Measurements from ENCODE around the gene HCFC1R1.
"Not testable (repeated sequence)": the region's sequence is repeated elsewhere in the genome, so short reads cannot be mapped to it uniquely, and the experiment has no call there.

The HCFC1R1 gene

DNA sequence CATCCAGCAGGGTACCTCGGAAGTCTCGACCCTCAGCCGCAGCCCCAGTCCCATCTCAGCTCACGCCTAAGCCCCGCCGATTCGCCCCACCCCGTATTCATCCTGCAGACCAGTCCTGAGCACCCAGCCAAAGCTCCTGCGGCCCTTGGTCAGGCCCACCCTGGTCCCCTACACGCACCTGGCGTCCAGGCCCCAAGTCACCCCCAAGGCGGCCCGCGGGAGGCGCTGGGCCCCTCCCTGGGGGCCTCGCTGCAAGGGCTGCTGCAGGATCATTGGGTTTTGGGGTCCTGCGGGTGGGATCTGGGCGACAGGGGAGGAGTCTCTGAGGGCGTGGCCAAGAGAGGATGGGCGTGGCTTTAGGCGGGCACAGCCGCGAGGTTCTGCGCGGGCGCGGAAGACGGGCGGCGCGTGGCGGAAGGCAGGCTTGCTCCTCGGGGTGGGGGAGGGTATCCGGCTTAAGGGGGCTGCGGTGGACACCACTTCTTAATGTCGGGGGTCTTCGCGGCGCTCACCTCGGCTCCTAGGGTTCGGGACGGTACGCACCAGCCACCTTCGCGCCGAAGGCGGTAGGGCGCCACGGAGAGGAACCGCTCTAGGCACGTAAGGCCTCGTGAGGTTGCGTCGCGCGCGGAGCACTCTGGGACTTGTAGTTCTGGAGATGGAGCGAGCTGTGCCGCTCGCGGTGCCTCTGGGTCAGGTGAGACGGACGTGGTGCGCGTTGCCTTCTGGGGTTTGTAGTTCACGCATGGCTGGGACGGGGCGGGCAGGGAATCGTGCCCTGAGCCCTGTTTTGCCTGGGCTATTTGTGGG lies at the start of gene HCFC1R1, which contains the start of gene THOC6:
Gene HCFC1R1, minus strand, starts transcription at position 274 of the 810 bp plus-strand sequence. Its CDS starts 1 bp downstream, at position 273.
Gene THOC6, plus strand, starts transcription at position 367 of the 810 bp plus-strand sequence. Its CDS starts 292 bp downstream, at position 659.
- Mint-ChIP-seq H3K4me1 (ENCODE audit: low read depth) (peaks cover 38% of the 10 kb centered on the region), H3K36me3 (ENCODE audit: low read depth) (peaks cover 24% of the 10 kb centered on the region), H3K9me3 (no peaks in the 10 kb centered on the region)

GRCh38 chr16:3073448-3073847 lies 49.7 kb upstream of the HCFC1R1 start:
- peaks cover 79% of the 10 kb centered on the region for H3K4me1 Mint-ChIP-seq (ENCODE audit: low read depth)
- peak overlapping the region; percentile 80 for H3K4me3 Mint-ChIP-seq
- H3K36me3 Mint-ChIP-seq (ENCODE audit: low read depth): peaks cover 65% of the 10 kb centered on the region
- no peaks in the 10 kb centered on the region for H3K27me3 Mint-ChIP-seq (ENCODE audit: low read depth)
- H3K9me3 Mint-ChIP-seq: peaks cover 5% of the 10 kb centered on the region
- DNase-seq (ENCODE audit: low spot score): no peak
- peak overlapping the region; percentile 98 for H3K27ac Mint-ChIP-seq

More for the DNA sequence above, at the start of gene HCFC1R1, which contains the start of gene THOC6:
- Mint-ChIP-seq H3K4me3 (peak within 1 kb of the TSS; percentile 90), H3K27ac (peak within 1 kb of the TSS; percentile 90), H3K27me3 (ENCODE audit: low read depth) (peaks cover 4% of the 10 kb centered on the region)
- DNase-seq (ENCODE audit: low spot score): peak; percentile 96

DNA sequence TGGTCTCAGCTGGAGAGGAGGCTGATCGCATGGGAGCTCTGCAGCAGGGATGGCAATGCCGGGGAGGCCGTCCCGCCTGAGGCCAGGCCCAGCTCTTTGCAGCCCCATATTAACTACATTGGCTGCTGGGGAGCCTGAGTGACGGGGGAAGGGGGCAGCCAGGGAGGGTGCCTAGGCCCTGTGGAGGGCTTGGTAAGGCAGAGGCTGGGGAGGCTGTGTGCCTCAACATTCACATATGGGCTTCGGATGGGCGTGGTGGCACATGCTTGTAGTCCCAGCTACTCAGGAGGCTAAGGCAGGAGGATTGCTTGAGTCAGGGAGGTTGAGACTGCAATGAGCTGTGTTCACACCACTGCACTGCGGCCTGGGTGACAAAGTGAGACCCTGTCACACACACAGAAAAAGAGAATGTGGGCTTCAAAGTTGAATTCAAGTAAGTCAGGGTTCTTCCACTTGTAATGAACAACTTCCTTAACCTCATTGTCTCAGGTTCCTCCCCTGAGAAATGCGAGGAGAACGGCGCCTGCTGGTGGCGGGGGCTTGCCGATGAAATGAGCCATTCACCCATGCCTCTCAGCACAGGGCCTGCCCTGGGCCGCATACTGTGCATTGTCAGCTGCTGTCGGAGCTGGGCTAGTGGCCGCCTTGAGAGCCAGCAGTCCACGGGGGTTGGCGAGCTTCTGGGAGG lies 49.0 kb upstream of the HCFC1R1 start:
- not testable (repeated sequence) for H3K27me3 Mint-ChIP-seq (ENCODE audit: low read depth); DNase-seq (ENCODE audit: low spot score); H3K9me3 Mint-ChIP-seq
- peaks cover 65% of the 10 kb centered on the region for H3K36me3 Mint-ChIP-seq (ENCODE audit: low read depth)
- peak overlapping the region; percentile 98 for H3K27ac Mint-ChIP-seq
- H3K4me1 Mint-ChIP-seq (ENCODE audit: low read depth): peaks cover 76% of the 10 kb centered on the region
- peak overlapping the region; percentile 80 for H3K4me3 Mint-ChIP-seq

DNA sequence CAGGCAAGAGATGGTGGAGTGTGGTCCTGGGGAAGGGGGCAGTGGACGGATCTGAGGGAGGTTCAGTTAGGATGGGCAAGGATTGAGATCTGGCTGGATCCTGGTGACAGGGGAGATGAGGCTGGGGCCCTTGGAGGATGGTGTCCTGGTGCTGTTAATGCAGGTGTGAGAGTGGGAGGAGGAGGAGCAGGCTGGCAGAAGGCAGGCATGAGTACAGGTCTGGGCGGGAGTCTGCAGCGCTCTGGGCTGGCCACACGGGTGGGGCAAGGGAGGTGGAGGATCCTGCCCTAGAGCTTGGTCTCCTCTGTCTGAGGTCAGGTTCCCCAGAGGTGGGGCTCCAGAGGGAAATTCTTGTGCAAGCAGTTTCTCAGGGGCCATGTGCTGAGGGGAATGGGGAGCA lies 48.4 kb upstream of the HCFC1R1 start:
- peak overlapping the region; percentile 70 for H3K4me3 Mint-ChIP-seq
- peaks cover 72% of the 10 kb centered on the region for H3K4me1 Mint-ChIP-seq (ENCODE audit: low read depth)
- not testable (repeated sequence) for H3K9me3 Mint-ChIP-seq; H3K27me3 Mint-ChIP-seq (ENCODE audit: low read depth); DNase-seq (ENCODE audit: low spot score)
- H3K36me3 Mint-ChIP-seq (ENCODE audit: low read depth): peaks cover 66% of the 10 kb centered on the region
- peak overlapping the region; percentile 93 for H3K27ac Mint-ChIP-seq

DNA sequence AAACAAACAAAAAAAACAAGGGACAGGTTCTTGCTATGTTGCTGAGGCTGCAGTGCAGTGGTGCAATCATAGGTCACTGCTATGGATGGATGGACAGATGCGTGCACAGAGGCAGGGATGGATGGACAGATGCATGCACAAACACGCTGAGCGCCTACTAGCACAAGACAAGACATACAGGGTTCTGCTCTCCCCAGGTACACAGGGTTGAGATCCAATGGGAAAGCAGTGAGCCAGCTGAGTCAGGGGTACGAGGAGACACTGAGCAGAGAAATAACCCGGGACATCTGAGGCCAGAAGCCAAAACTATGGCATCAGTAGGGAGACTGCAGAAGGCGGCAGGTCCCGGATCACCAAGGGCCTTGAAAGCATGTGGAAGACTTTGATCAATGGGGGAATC lies 47.9 kb upstream of the HCFC1R1 start:
- H3K36me3 Mint-ChIP-seq (ENCODE audit: low read depth): peaks cover 64% of the 10 kb centered on the region
- H3K4me1 Mint-ChIP-seq (ENCODE audit: low read depth): peaks cover 67% of the 10 kb centered on the region
- no peaks in the 10 kb centered on the region for H3K9me3 Mint-ChIP-seq
- peak overlapping the region; percentile 70 for H3K4me3 Mint-ChIP-seq
- no peaks in the 10 kb centered on the region for H3K27me3 Mint-ChIP-seq (ENCODE audit: low read depth)
- H3K27ac Mint-ChIP-seq: peak overlapping the region; percentile 93
- DNase-seq (ENCODE audit: low spot score): no peak

DNA sequence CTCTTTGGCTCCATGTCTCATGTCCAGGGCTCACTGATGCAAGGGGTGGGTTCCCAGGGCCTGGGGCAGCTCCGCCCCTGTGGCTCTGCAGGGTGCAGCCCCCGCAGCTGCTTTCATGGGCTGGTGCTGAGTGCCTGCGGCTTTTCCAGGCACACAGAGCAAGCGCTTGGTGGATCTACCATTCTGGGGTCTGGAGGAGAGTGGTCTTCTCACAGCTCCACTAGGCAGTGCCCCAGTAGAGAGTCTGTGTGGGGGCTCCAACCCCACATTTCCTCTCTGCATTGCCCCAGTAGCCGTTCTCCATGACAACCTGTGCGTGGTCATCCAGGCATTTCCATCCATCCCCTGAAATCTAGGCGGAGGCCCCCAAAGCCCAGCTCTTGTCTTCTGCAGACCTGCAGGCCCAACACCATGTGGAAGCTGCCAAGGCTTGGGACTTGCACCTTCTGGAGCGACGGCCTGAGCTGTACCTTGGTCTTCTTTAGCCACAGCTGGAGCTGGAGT lies 46.9 kb upstream of the HCFC1R1 start:
- H3K9me3 Mint-ChIP-seq: no peaks in the 10 kb centered on the region

GRCh38 chr16:3069146-3069545 lies 45.4 kb upstream of the HCFC1R1 start:
- DNase-seq (ENCODE audit: low spot score); H3K9me3 Mint-ChIP-seq; H3K27me3 Mint-ChIP-seq (ENCODE audit: low read depth): not testable (repeated sequence)
- H3K36me3 Mint-ChIP-seq (ENCODE audit: low read depth): peaks cover 67% of the 10 kb centered on the region
- peak overlapping the region; percentile 100 for H3K4me3 Mint-ChIP-seq
- H3K27ac Mint-ChIP-seq: peak overlapping the region; percentile 93
- peaks cover 58% of the 10 kb centered on the region for H3K4me1 Mint-ChIP-seq (ENCODE audit: low read depth)

More for the DNA sequence above, 46.9 kb upstream of the HCFC1R1 start:
- peak overlapping the region; percentile 100 for H3K4me3 Mint-ChIP-seq
- H3K27ac Mint-ChIP-seq: peak overlapping the region; percentile 93
- no peak for DNase-seq (ENCODE audit: low spot score)
- peaks cover 73% of the 10 kb centered on the region for H3K36me3 Mint-ChIP-seq (ENCODE audit: low read depth)
- H3K4me1 Mint-ChIP-seq (ENCODE audit: low read depth): peaks cover 59% of the 10 kb centered on the region
- H3K27me3 Mint-ChIP-seq (ENCODE audit: low read depth): no peaks in the 10 kb centered on the region

DNA sequence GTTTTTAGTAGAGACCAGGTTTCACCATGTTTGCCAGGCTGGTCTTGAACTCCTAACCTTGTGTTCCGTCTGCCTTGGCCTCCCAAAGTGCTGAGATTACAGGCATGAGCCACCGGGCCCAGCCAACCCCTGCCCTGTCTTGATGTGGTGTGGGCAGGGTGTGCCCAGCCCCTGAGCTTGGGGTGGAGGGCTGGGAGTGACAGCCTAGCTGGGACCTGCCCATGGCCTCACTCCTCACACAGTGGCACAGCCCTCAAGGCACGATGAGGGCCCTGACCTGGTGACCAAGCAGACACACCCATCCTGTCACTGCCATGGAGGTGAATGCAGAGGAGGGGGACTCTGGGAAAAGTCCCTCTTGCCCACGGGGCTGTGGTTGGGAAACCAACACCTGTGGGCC lies 44.7 kb upstream of the HCFC1R1 start:
- H3K9me3 Mint-ChIP-seq: no peaks in the 10 kb centered on the region
- no peak for DNase-seq (ENCODE audit: low spot score)
- peaks cover 55% of the 10 kb centered on the region for H3K4me1 Mint-ChIP-seq (ENCODE audit: low read depth)
- peak overlapping the region; percentile 100 for H3K4me3 Mint-ChIP-seq
- H3K27ac Mint-ChIP-seq: peak overlapping the region; percentile 95
- H3K27me3 Mint-ChIP-seq (ENCODE audit: low read depth): no peaks in the 10 kb centered on the region
- H3K36me3 Mint-ChIP-seq (ENCODE audit: low read depth): peaks cover 60% of the 10 kb centered on the region

- DNase-seq (ENCODE audit: low spot score): no peak
- H3K27me3 Mint-ChIP-seq (ENCODE audit: low read depth): no peaks in the 10 kb centered on the region
- H3K9me3 Mint-ChIP-seq: peaks cover 4% of the 10 kb centered on the region
- peak overlapping the region; percentile 98 for H3K27ac Mint-ChIP-seq
- peaks cover 55% of the 10 kb centered on the region for H3K4me1 Mint-ChIP-seq (ENCODE audit: low read depth)
- H3K36me3 Mint-ChIP-seq (ENCODE audit: low read depth): peaks cover 62% of the 10 kb centered on the region
- peak overlapping the region; percentile 100 for H3K4me3 Mint-ChIP-seq
Observed at GRCh38 chr16:3066440-3066748, 42.7 kb upstream of the HCFC1R1 start.

DNA sequence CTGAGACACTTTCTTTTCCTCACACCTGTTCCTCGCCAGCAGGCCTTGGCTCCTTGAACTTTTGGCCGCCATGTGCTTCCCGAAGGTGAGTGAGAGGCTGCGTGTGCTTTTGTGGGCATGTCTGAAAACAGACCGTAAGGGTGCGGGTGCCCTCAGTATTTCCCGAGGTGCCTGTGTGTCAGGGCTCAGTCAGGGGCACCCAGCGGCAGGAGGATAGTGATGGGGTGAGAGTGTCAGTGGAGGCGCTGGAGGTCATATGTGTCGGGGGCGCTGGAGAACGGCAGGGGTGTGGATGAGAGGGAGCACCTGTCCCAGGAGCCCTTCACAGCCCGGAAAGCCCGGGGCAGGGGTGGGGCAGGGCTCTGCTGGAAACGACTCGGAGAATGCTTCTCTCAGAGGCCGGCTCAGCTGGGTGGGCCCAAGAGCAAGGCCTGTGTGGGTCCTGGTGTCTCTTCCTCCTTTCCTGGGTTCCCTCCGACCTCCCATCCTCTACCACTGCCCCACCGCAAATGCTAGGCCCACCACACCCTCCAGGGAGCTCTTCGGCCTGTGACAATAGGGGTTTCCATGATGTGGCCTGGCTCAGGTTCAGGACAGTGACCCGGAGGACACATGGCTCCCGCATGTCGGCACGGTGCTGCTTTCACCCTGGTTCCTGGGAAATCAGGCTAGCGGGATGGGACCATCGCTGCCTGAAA lies 42.1 kb upstream of the HCFC1R1 start:
- Mint-ChIP-seq H3K4me1 (ENCODE audit: low read depth) (peaks cover 50% of the 10 kb centered on the region), H3K27ac (peak overlapping the region; percentile 98), H3K27me3 (ENCODE audit: low read depth) (no peaks in the 10 kb centered on the region), H3K36me3 (ENCODE audit: low read depth) (peaks cover 59% of the 10 kb centered on the region), H3K9me3 (peaks cover 4% of the 10 kb centered on the region), H3K4me3 (peak overlapping the region; percentile 100)
- no peak for DNase-seq (ENCODE audit: low spot score)

- H3K27ac Mint-ChIP-seq: peak within 1 kb of the TSS; percentile 98
- DNase-seq (ENCODE audit: low spot score): peak; percentile 64
- H3K36me3 Mint-ChIP-seq (ENCODE audit: low read depth): peaks cover 60% of the 10 kb centered on the region
- H3K4me1 Mint-ChIP-seq (ENCODE audit: low read depth): peaks cover 49% of the 10 kb centered on the region
- no peaks in the 10 kb centered on the region for H3K27me3 Mint-ChIP-seq (ENCODE audit: low read depth)
- peak within 1 kb of the TSS; percentile 100 for H3K4me3 Mint-ChIP-seq
- peaks cover 4% of the 10 kb centered on the region for H3K9me3 Mint-ChIP-seq
Observed at GRCh38 chr16:3065069-3065741, 41.5 kb upstream of the HCFC1R1 start, which contains the start of gene IL32. Gene IL32 (plus strand): TSS chr16:3065640. CDS start chr16:3065812, 172 bp downstream.

GRCh38 chr16:3063625-3064386 lies 40.1 kb upstream of the HCFC1R1 start:
- Mint-ChIP-seq H3K27ac (peak overlapping the region; percentile 80), H3K4me1 (ENCODE audit: low read depth) (peaks cover 48% of the 10 kb centered on the region), H3K36me3 (ENCODE audit: low read depth) (peaks cover 56% of the 10 kb centered on the region), H3K9me3 (peaks cover 4% of the 10 kb centered on the region), H3K27me3 (ENCODE audit: low read depth) (no peaks in the 10 kb centered on the region), H3K4me3 (peak overlapping the region; percentile 100)
- no peak for DNase-seq (ENCODE audit: low spot score)
